Cerebellar cortex (tissue), 1 donor: ENCODE measurements around the gene GRK3.

ENCODE experiments used
- DNase-seq: peaks from one replicate; pipeline ENCODE4 v3.0.0-alpha.2; 2015; ENCODE audit warnings: low spot score

Gene GRK3

DNA sequence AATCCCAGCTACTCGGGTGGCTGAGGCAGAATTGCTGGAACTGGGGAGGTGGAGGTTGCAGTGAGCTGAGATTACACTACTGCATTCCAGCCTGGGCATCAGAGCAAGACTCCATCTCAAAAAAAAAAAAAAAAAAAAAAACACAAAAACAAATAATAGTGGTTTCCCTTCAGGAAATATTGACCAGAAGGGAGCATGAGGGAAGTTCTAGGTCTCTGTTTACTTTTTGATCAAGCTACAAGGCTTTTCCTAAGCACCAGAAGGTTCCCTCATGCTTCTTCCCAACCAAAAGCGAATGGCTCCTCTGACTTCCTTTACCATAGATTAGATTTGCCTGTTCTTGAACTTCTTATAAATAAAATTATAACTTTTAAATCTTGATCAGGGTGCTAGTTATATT lies 195.8 kb downstream of the GRK3 start:
- no peak for DNase-seq

DNA sequence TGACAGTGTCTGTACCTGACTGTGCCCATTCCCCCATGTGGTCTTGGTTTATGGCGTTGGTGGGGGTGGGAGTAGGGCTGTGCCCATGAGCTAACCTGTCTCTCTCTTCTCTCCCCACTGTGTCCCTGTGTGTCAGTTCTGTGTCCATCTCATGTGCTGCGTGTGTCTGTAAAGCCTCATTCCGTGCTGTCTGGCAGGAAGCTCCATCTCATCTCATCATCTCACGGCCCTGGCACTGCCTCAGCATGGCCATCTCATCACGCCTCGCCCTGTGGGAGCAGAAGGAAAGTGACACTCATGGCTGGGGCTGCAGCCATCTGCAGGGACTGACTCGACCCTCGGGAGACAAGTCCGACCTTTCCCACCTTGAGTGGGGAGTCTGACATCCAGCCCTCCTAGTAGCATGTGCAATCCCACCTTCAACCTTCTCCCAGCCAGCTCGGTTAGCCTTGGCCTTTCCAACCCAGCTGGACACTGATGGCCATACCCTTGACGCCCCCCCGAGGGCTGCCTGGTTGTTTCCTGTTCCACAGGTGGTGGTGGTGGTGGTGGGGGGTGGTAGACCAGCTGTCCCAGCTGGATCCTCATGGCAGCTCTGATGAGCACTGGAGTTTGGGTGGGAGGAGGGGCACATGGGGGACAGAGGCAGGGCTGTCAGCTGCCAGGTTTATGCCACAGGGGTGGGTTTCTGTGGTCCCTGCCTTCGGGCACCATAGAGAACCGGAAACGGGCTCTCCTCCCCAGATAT lies 196.5 kb downstream of the GRK3 start:
- DNase-seq: no peak

DNA sequence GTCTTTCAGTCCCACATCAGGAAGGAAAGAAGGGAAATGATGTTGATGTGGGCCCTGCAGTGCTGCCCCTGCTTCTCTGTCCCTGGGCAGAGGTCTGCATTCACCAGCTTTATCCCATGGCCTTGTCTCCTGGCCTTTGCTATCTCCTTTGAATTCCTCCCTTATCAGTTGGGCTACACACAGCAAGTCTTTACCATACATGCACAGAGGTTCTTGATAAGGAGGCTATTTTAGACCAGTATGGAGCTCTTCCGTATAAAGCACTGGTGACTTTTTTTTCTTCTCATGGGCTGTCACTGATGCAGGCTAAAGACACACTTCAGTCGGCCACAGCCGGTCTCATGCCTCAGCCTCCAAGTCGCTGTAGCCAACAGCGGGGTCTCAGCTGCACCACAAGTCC lies 197.7 kb downstream of the GRK3 start:
- DNase-seq: no peak

DNA sequence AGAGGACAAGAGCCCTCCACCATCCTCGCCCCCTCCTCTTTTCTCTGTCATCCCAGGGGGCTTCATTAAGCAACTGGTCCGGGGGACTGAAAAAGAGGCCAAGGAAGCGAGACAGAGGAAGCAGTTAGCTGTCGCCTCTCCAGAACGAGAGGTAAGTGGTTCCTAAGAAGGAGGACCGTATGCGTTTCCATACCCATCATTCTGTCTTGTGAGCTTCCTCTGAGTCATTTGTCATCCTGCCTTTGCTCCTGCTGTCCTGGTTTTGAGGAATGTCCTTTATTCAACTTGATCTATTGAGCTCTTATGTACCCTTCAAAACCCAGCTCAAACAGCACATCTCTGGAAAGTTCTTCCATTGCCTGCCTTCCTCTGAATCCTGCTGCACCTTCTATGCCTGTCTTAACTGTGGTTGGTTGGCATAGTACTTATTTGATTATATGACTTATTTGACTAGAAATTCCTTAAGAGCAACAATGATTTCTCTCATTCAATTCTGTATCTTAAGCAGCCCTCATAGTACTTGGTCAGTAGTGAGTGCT lies 198.8 kb downstream of the GRK3 start:
- no peak for DNase-seq

DNA sequence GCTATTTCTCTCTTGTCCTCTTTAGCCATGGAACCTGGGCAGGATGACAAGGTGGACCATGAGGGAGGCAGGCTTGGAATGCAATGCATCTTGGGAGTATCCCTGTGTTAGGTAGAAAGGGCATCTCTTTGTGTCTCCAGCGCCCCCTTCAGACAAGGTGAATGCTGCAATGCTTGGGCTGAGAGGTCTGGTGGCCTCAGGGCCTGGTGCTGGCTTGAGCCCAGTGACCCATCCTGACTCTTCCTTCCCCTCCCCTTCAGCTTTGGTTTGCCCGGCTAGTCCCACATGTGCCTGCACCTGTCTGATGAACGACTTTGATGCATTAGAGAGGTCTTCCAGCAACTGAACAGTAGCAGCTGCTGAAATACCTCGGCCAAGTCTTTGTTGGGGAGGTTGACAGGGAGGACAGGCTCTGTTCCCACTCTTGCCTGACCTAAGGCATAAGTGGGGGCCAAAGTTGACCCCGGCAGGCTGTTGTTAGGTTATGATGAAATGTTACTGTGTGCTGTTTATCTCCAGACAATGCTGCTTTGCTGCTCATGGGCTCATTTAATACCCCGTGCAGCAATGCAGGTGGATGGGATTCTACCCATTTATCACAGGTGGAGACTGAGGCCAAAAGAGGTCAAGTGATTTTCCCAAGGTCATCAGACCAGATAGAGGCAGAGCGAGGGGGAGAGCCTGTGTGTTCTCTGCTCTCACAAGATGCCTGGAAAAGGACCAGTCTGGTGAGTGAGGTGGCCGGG lies 200.0 kb downstream of the GRK3 start:
- DNase-seq: no peak

DNA sequence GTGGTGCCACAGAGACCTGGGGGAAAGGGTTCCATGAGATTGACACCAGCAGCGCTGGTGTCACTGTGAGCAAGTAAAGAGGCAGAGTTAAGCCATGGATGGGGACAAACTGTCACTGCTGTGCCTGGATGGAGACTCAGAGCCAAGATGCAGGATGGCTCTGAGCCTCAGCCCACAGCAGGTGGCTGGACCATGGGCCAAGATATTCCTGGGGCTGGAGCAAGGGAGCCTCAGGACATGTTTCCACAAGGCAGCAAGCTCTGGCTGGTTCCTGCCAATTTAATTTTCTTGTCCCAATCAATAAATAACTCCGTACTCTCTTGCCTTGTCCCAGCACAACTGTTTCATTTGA lies 200.5 kb downstream of the GRK3 start:
- peak; percentile 81 for DNase-seq

DNA sequence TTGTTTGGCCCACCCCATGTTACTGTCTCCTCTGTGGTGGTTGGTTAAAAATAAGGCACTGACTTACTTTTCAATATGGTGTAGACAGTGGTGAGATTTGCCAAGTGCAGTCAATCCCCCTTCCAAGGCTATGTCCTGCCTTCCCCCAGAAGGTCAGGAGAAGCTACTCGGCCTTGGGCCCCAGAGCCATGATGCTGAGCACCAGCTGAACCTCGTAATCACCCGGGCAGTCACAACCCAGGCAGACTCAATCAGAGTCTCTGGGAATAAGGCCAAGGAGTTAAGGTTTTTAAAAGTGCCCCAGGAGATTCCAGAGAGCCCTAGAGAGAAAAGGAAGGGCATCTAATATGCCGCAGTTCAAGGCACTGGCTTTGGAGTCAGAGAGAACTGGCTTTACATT lies 201.3 kb downstream of the GRK3 start:
- no peak for DNase-seq

DNA sequence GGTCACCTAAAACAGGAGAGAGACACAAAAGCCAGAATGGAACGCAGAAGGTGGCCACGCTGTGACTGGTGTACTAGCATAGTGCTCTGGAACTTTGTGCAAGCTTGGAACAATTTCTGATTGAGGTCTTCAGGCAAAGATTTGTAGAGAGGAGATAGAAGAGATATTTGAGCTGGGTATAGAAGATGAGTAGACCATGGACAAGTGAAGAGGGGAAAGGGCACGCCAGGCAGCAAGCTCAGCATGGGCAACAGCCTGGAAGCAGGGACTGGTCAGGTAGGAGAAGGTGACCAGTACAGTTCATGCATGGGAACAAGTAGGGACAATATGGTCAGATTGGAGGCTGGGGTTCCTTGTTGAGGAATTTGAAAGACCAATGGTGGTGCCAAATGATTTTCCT lies 201.9 kb downstream of the GRK3 start:
- no peak for DNase-seq

DNA sequence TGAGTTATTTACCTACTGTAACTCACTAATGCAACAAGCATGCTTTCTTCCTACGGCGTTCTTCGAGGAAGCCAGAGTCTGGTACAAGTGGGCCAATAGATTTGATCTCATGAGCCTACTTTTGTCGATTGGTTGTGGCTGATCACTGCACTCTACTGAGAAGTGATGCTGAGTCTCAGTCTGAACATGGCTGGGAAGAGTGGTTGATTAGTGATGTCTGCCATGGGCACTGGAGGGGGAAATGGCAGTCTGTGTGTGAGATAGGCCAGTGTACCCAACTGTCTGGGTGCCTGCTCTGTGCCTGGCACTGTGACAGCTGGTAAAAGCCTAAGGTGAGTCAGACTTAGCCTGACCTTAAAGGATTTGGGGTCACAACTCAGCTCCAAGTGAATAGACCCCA lies 205.9 kb downstream of the GRK3 start:
- DNase-seq: no peak

DNA sequence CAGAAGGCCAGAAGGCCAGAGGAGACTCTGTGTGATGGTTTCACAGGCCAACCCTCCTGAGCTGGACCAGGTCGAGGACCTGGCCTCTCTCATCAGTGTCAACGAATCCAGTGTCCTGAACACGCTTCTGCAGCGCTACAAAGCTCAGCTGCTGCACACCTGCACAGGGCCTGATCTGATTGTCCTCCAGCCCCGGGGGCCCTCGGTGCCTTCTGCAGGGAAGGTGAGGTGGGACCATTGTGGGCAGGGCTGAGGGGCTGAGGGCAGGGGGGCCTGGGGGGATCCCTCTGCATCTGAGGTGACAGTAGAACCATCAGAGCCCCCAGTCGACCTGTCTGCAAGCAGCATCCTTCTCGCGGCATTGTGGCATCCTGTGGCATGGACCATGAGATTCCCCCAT lies 207.8 kb downstream of the GRK3 start:
- no peak for DNase-seq

DNA sequence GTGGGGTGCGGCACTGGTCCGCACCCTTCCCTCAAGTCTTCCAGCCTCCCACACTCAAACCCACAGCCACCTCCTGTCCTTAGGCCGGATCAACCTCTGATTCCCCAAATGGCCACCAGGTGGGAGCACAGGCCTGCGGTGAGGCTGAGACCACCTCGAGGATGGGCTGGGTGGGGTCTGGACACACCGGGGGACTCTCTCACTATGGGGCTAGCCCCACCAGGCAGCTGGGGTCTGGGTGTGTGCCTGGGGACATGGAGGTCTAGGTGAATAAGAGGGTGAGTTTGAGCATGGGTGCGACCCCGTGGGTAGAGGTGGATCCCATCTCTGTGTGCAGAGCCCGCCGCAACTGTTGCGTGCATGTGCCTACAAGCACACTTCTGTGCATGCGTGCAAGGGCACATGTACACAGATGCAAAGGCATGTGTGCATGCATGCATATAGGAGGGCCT lies 210.1 kb downstream of the GRK3 start:
- DNase-seq: peak; percentile 28

DNA sequence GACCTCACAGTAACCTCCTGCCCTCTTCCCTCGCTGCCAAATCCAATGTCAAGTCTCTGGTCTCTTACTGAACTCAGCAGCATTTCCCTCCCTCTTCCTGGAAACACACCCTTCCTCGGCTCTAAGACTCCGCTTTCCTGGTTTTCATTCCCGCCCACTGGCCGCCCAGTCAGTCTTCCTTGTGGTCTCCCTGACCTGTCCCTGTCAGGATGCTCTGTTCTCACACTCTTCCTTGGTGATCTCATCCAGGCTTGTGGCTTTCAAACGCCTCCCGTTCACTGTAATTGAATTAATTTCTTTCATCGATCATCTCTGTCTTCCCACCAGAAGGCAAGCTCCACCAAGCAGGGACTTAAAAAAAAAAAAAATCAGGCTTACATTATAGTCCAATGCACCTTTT lies 211.1 kb downstream of the GRK3 start:
- peak; percentile 42 for DNase-seq

DNA sequence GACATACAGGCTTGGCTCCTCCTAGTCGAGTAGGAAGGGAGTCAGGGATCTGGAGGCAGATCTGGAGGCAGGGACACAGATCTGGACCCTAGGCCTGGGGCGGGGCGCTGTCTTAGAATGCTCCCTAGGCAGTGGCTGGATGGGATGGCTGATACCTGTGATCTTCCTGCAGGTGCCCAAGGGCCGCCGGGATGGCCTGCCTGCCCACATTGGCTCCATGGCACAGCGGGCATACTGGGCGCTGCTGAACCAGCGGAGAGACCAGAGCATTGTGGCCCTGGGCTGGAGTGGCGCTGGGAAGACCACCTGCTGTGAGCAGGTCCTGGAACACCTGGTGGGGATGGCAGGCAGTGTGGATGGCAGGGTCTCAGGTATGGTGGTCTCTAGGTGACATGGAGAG lies 212.9 kb downstream of the GRK3 start:
- no peak for DNase-seq

DNA sequence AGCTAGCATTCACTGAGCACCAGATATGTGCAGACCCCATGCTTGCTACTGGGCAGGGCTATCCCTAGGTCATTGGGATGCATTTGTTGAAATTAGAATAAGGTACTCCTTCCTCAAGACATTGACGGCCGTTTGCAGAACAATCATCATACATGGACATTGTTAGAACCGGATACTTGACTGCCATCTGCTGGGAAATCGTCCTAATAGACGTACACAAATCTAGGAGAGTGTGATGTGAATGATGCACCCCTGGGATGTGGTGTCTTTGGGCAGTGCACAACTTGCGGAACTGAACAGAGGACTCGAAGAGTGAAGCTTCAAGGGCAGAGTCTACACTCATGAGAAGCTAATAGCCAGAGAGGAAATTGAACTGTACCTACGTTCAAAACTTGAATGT lies 213.4 kb downstream of the GRK3 start:
- peak; percentile 66 for DNase-seq
